A673 (cell line): ENCODE data around the gene SAMD11.

Experiments
- EZH2 ChIP-seq: fragments of 200-600 bp; sonication (generic); IDR thresholded peaks from 2 replicates; pipeline ENCODE4 v1.6.1; 2017; ENCODE audit warnings: borderline replicate concordance, low read depth, mild to moderate bottlenecking, mixed read lengths, antibody characterized with exemption, low read length; ENCODE audit not compliant: poor library complexity, severe bottlenecking
- TF ChIP-seq, protein P1 (sequence below): fragments of 300-800, 200-600 bp; sonication (generic); conservative IDR thresholded peaks from 2 replicates; pipeline ENCODE4 v1.5.1; 2017; ENCODE audit warnings: low read depth, mild to moderate bottlenecking, antibody characterized with exemption, low read length, moderate library complexity, mixed read lengths

DNA sequence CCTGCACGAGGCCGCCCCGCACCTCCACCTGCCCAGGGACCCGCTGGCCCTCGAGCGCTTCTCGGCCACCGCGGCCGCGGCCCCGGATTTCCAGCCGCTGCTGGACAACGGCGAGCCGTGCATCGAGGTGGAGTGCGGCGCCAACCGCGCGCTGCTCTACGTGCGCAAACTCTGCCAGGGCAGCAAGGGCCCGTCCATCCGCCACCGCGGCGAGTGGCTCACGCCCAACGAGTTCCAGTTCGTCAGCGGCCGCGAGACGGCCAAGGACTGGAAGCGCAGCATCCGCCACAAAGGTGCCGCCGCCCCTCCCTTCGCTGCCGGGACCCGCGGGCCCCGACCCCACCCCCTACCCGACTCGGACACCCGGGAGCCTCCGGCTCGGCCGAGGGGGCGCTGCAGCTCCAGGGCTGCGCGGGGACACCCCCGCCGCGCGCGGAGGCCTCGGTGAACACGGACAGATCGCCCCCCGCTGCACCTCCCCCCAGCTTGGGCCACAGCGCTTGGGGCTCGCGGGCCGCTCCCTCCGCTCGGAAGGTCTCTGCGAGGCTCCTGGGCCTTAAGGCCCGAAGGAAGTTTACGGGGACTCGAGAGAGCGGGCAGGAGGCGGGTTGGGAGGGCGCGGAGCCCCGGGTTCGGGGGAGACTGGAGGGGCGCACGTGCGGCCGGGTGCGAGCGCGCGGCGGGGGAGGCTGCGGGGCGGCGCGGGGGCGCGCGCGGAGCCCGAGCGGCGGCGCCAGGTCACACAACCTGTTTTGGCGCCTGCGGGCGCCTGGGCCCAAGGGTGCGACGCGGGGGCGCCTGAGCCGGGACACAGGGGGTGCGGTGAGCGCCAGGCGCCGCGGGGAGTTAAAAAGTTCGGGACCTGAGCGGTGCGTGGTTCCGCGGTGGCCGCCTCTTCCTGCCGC, 1.2 kb downstream of the SAMD11 start:
- TF ChIP-seq, protein P1, sequence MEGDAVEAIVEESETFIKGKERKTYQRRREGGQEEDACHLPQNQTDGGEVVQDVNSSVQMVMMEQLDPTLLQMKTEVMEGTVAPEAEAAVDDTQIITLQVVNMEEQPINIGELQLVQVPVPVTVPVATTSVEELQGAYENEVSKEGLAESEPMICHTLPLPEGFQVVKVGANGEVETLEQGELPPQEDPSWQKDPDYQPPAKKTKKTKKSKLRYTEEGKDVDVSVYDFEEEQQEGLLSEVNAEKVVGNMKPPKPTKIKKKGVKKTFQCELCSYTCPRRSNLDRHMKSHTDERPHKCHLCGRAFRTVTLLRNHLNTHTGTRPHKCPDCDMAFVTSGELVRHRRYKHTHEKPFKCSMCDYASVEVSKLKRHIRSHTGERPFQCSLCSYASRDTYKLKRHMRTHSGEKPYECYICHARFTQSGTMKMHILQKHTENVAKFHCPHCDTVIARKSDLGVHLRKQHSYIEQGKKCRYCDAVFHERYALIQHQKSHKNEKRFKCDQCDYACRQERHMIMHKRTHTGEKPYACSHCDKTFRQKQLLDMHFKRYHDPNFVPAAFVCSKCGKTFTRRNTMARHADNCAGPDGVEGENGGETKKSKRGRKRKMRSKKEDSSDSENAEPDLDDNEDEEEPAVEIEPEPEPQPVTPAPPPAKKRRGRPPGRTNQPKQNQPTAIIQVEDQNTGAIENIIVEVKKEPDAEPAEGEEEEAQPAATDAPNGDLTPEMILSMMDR, result peak; percentile 37; the same call in 1 of the 2 replicates
- no peak for TF ChIP-seq EZH2
